SK-N-SH treated with all-trans-retinoic acid at 6 μM for 48 hours (cell line): ENCODE results near the gene CDK12.

Experiments
- PATZ1 ChIP-seq: fragments of 250-450 bp; sonication (Bioruptor Pico); IDR thresholded peaks from 2 replicates; pipeline ENCODE4 v1.8.0; 2020; ENCODE audit warnings: mild to moderate bottlenecking, moderate library complexity, borderline replicate concordance
- RARB ChIP-seq: fragments of 250-450 bp; sonication (Bioruptor Pico); IDR thresholded peaks from 2 replicates; pipeline ENCODE4 v1.8.0; 2021; ENCODE audit warnings: mild to moderate bottlenecking, moderate library complexity

- TF ChIP-seq PATZ1 (CRISPR knock-in tag) (no peak), RARB (no peak)
Measured at GRCh38 chr17:39564211-39564848, 103.0 kb downstream of the CDK12 start.
